ENCODE data around the gene TRIM24. TPM values are rescaled to one million over a fixed set of nuclear protein-coding genes. Genes with fewer than 3 reads are reported as not detected.

Gene TRIM24
- total RNA-seq, 1 donor from 2014 or later, result 60.3 TPM

DNA sequence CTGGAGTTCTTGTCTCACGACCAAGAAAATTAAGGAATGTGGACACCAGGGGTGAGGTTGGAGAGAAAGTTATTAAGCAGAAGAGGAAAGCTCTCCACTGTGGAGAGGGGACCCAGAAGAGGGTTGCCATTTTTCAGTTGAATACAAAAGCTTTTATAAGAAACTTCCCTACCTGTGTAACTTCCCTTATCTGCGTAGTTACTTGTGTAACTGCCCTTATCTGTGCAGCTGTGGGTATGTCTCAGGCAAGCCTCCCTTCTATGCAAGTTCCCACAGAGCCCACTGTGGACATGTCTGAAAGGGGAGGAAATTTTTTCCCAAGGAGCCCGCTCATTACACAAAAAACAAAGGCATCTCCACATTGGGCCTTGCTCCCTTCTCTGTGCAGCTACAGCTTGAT is 146.2 kb downstream of the TRIM24 start:
- H3K4me1 ChIP-seq (ENCODE audit: insufficient read depth, low read length), result no peaks in the 10 kb centered on the region
- H3K27ac ChIP-seq (ENCODE audit: low read depth, low read length), result no peak overlapping the region
- H3K9me3 ChIP-seq (ENCODE audit: insufficient read depth, low read depth, low read length), result no peaks in the 10 kb centered on the region
- H3K9me3 Mint-ChIP-seq (ENCODE audit: unreplicated experiment), result peaks cover 4% of the 10 kb centered on the region
- H3K27ac Mint-ChIP-seq (ENCODE audit: unreplicated experiment), result no peak overlapping the region
- no peaks in the 10 kb centered on the region for H3K27me3 ChIP-seq (ENCODE audit: insufficient read depth, low read length)
- no peaks in the 10 kb centered on the region for H3K36me3 Mint-ChIP-seq (ENCODE audit: low read depth, unreplicated experiment)
- H3K27me3 Mint-ChIP-seq (ENCODE audit: low read depth, unreplicated experiment), result no peaks in the 10 kb centered on the region
- no peaks in the 10 kb centered on the region for H3K36me3 ChIP-seq (ENCODE audit: insufficient read depth, low read length)
- H2AFZ ChIP-seq (ENCODE audit: low read depth, low read length), result no peak overlapping the region
- no peak overlapping the region for H3K9ac ChIP-seq (ENCODE audit: low read length)
- FAIRE-seq (no peak), DNase-seq (ENCODE audit: low read depth) (no peak)
- no peak overlapping the region for H3K4me3 ChIP-seq (ENCODE audit: insufficient read depth, low read depth, low read length)
- H4K20me1 ChIP-seq (ENCODE audit: insufficient read depth, low read length), result no peaks in the 10 kb centered on the region
- H3K79me2 ChIP-seq (ENCODE audit: insufficient read depth, low read length), result no peaks in the 10 kb centered on the region
- no peak overlapping the region for H3K4me2 ChIP-seq (ENCODE audit: low read length)
- H3K4me3 Mint-ChIP-seq (ENCODE audit: unreplicated experiment), result no peak overlapping the region
- H3K4me1 Mint-ChIP-seq (ENCODE audit: low read depth, unreplicated experiment), result peaks cover 33% of the 10 kb centered on the region
- TF ChIP-seq CTCF (IDR thresholded peaks at IDR 0.05; ENCODE audit: insufficient read depth, low read depth, low read length), result no peak
- no peak for TF ChIP-seq EZH2 (IDR thresholded peaks at IDR 0.05; ENCODE audit: insufficient read depth, low read length)

DNA sequence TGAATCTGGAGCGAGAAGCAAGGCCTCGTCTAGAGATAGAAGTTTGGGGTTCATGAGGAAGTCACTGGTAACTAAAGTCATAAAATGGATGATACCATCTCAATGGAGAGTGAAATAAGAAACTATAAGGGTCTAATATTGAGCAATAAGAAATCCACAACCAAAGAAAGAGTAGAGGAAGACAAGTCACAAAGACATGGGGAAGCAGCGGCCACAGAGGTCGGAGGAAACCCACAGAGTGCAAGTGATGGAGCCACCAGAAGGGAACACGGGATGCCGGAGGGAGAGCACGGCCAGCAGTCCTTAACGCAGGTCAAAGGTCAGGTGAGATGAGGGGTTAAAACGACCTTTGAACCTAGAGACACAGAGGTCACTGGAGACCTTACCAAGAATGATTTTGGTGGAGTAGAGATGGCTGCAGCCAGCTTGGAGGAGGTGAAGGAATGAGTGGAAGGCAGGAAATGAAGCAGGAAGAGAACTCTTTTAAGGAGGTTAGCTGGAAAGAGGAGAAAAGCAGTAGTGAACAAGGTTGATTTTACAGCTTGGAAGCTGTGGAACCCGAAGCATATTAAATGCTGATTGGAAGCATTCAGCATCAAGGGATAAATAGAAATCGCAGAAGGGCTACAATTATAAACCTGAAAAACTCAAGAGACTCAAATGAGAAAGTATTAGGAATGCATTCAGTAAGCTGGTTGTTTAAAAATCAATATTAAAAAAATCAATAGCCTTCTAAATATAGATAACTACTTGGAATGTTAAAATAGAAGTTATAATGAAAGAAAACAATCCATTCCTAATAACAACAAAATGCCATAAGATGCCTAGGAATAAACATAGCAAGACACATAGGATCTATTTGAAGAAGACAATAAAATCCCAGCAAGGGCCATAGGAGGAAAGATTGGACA is 147.4 kb downstream of the TRIM24 start:
- no peaks in the 10 kb centered on the region for H3K27me3 ChIP-seq (ENCODE audit: insufficient read depth, low read length)
- H3K9me3 ChIP-seq (ENCODE audit: insufficient read depth, low read depth, low read length), result no peaks in the 10 kb centered on the region
- no peaks in the 10 kb centered on the region for H3K79me2 ChIP-seq (ENCODE audit: insufficient read depth, low read length)
- no peaks in the 10 kb centered on the region for H3K4me1 ChIP-seq (ENCODE audit: insufficient read depth, low read length)
- H3K4me1 Mint-ChIP-seq (ENCODE audit: low read depth, unreplicated experiment), result peaks cover 32% of the 10 kb centered on the region
- H3K9me3 Mint-ChIP-seq (ENCODE audit: unreplicated experiment), result peaks cover 4% of the 10 kb centered on the region
- H3K36me3 Mint-ChIP-seq (ENCODE audit: low read depth, unreplicated experiment), result no peaks in the 10 kb centered on the region
- no peaks in the 10 kb centered on the region for H4K20me1 ChIP-seq (ENCODE audit: insufficient read depth, low read length)
- H3K27me3 Mint-ChIP-seq (ENCODE audit: low read depth, unreplicated experiment), result no peaks in the 10 kb centered on the region
- no peak for TF ChIP-seq CTCF (IDR thresholded peaks at IDR 0.05; ENCODE audit: insufficient read depth, low read depth, low read length)
- no peak for TF ChIP-seq EZH2 (IDR thresholded peaks at IDR 0.05; ENCODE audit: insufficient read depth, low read length)
- no peaks in the 10 kb centered on the region for H3K36me3 ChIP-seq (ENCODE audit: insufficient read depth, low read length)
- H3K9ac ChIP-seq (ENCODE audit: low read length), result no peak overlapping the region
- H3K27ac Mint-ChIP-seq (ENCODE audit: unreplicated experiment), result peak overlapping the region; percentile 70
- FAIRE-seq (no peak), DNase-seq (ENCODE audit: low read depth) (no peak)
- no peak overlapping the region for H2AFZ ChIP-seq (ENCODE audit: low read depth, low read length)
- H3K27ac ChIP-seq (ENCODE audit: low read depth, low read length), result no peak overlapping the region
- H3K4me3 Mint-ChIP-seq (ENCODE audit: unreplicated experiment), result no peak overlapping the region
- H3K4me2 ChIP-seq (ENCODE audit: low read length), result peak overlapping the region; percentile 51
- H3K4me3 ChIP-seq (ENCODE audit: insufficient read depth, low read depth, low read length), result no peak overlapping the region

- DNase-seq (ENCODE audit: low read depth) (peak; percentile 44), FAIRE-seq (no peak)
- peak overlapping the region; percentile 65 for H2AFZ ChIP-seq (ENCODE audit: low read depth, low read length)
- Mint-ChIP-seq H3K27me3 (ENCODE audit: low read depth, unreplicated experiment) (no peaks in the 10 kb centered on the region), H3K36me3 (ENCODE audit: low read depth, unreplicated experiment) (no peaks in the 10 kb centered on the region), H3K9me3 (ENCODE audit: unreplicated experiment) (peaks cover 4% of the 10 kb centered on the region), H3K4me1 (ENCODE audit: low read depth, unreplicated experiment) (peaks cover 24% of the 10 kb centered on the region), H3K27ac (ENCODE audit: unreplicated experiment) (peak overlapping the region; percentile 6), H3K4me3 (ENCODE audit: unreplicated experiment) (no peak overlapping the region)
- TF ChIP-seq EZH2 (IDR thresholded peaks at IDR 0.05; ENCODE audit: insufficient read depth, low read length), result no peak
- no peak for TF ChIP-seq CTCF (IDR thresholded peaks at IDR 0.05; ENCODE audit: insufficient read depth, low read depth, low read length)
- no peak overlapping the region for H3K4me3 ChIP-seq (ENCODE audit: insufficient read depth, low read depth, low read length)
- no peak overlapping the region for H3K9ac ChIP-seq (ENCODE audit: low read length)
- no peak overlapping the region for H3K27ac ChIP-seq (ENCODE audit: low read depth, low read length)
- no peaks in the 10 kb centered on the region for H3K27me3 ChIP-seq (ENCODE audit: insufficient read depth, low read length)
- peak overlapping the region; percentile 51 for H3K4me2 ChIP-seq (ENCODE audit: low read length)
- H3K4me1 ChIP-seq (ENCODE audit: insufficient read depth, low read length), result no peaks in the 10 kb centered on the region
- no peaks in the 10 kb centered on the region for H3K36me3 ChIP-seq (ENCODE audit: insufficient read depth, low read length)
- no peaks in the 10 kb centered on the region for H4K20me1 ChIP-seq (ENCODE audit: insufficient read depth, low read length)
- no peaks in the 10 kb centered on the region for H3K79me2 ChIP-seq (ENCODE audit: insufficient read depth, low read length)
- no peaks in the 10 kb centered on the region for H3K9me3 ChIP-seq (ENCODE audit: insufficient read depth, low read depth, low read length)
Observed at GRCh38 chr7:138608275-138608674, 148.2 kb downstream of the TRIM24 start.

Data from astrocyte (in vitro differentiated cells and primary cell).